Measurements from ENCODE around the gene C2orf81.

DNA sequence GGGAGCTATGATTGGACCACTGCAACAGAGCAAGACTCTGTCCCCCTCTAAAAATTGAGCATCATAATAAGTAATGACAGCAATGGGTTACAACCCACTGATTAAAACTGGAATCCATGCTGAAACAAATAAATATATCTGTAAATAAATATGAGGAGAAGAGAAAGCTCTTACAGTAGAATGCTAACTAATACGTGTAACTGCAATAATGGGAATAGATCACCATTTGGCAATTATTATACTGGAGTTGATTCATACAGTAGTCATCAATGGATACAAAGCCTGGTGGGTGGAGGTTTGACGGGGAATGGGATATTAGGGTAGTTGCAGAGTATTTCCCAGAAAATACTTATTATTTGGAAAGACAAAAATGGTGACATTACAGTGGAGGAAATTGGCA lies 27.4 kb upstream of the C2orf81 start:
- TF ChIP-seq, protein P1, sequence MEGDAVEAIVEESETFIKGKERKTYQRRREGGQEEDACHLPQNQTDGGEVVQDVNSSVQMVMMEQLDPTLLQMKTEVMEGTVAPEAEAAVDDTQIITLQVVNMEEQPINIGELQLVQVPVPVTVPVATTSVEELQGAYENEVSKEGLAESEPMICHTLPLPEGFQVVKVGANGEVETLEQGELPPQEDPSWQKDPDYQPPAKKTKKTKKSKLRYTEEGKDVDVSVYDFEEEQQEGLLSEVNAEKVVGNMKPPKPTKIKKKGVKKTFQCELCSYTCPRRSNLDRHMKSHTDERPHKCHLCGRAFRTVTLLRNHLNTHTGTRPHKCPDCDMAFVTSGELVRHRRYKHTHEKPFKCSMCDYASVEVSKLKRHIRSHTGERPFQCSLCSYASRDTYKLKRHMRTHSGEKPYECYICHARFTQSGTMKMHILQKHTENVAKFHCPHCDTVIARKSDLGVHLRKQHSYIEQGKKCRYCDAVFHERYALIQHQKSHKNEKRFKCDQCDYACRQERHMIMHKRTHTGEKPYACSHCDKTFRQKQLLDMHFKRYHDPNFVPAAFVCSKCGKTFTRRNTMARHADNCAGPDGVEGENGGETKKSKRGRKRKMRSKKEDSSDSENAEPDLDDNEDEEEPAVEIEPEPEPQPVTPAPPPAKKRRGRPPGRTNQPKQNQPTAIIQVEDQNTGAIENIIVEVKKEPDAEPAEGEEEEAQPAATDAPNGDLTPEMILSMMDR (IDR thresholded peaks at IDR 0.05; ENCODE audit: low read length), result no peak
- no peak for TF ChIP-seq EZH2 (IDR thresholded peaks at IDR 0.05; ENCODE audit: borderline replicate concordance, low read length)
